Measurements from ENCODE around the gene SPPL2B. TPM values are rescaled to one million over a fixed set of nuclear protein-coding genes. Genes with fewer than 3 reads are reported as not detected.

Gene SPPL2B
- total RNA-seq, 1 donor from 2014 or later = 52.3 TPM

DNA sequence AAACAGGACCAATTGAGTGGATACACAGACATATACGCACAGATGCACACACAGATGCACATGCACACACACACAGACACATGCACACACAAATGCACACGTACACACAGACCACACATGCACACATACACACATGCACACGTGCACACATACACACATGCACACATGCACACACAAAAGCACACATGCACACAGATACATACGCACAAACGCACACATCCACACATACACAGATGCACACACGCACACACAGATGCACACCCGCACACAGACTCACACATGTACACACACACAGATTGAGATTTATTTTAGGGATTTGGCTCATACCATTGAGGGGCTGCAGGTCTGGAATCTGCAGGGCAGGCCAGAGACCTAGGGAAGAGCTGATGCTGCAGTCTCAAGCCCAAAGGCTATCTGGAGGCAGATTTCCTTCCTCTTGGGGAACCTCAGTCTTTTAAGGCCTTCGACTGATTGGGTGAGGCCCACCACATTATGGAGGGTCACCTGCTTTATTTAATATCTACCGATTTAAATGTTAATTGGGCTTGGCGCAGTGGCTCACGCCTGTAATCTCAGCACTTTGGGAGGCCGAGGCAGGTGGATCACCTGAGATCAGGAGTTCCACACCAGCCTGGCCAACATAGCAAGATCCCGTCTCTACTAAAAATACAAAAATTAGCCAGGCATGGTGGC, 54.2 kb downstream of the SPPL2B start:
- Histone ChIP-seq H3K4me3 (no peak overlapping the region), H3K27ac (no peak overlapping the region), H3K4me1 (no peaks in the 10 kb centered on the region), H3K9me3 (no peaks in the 10 kb centered on the region), H3K27me3 (ENCODE audit: low read depth) (no peaks in the 10 kb centered on the region), H3K36me3 (no peaks in the 10 kb centered on the region)
- DNase-seq (no peak), ATAC-seq (no peak)
- TF ChIP-seq, protein P1, sequence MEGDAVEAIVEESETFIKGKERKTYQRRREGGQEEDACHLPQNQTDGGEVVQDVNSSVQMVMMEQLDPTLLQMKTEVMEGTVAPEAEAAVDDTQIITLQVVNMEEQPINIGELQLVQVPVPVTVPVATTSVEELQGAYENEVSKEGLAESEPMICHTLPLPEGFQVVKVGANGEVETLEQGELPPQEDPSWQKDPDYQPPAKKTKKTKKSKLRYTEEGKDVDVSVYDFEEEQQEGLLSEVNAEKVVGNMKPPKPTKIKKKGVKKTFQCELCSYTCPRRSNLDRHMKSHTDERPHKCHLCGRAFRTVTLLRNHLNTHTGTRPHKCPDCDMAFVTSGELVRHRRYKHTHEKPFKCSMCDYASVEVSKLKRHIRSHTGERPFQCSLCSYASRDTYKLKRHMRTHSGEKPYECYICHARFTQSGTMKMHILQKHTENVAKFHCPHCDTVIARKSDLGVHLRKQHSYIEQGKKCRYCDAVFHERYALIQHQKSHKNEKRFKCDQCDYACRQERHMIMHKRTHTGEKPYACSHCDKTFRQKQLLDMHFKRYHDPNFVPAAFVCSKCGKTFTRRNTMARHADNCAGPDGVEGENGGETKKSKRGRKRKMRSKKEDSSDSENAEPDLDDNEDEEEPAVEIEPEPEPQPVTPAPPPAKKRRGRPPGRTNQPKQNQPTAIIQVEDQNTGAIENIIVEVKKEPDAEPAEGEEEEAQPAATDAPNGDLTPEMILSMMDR (IDR thresholded peaks at IDR 0.05) = no peak
- intact Hi-C loops (cut with DNase I) = no loop called here

DNA sequence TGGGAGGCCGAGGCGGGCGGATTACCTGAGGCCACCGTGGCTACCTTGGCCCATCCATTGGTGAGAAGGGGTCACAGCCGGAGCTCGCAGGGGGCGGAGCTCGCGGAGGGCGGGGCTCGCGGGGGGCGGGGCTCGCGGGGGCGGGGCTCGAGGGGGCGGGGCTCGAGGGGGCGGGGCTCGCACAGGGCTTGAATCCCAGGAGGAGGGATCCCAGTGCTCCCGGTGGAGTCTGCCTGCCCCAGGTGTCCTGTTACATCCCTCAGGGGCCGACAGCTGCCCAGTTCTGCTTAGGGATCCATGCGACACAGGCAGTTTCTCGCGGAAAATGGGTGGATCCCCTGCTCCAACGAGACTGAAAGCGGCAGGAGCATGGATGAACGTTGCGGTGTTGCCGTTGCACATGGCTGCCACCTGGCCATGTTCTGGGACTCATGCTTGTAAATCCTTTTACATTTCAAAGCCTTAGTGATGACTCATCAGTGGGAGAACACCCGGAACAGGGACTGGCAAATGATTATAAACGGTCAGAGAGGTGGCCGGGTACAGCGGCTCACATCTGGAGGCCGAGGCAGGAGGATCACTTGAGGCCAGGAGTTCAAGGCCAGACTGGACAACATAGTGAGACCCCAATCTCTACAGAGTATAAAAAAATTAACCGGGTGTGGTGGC, 56.7 kb downstream of the SPPL2B start:
- DNase-seq (no peak), ATAC-seq (peak; percentile 35 to 41)
- intact Hi-C loops (cut with DNase I) = no loop called here
- Histone ChIP-seq H3K27me3 (ENCODE audit: low read depth) (no peaks in the 10 kb centered on the region), H3K9me3 (no peaks in the 10 kb centered on the region), H3K4me1 (no peaks in the 10 kb centered on the region), H3K27ac (no peak overlapping the region), H3K36me3 (no peaks in the 10 kb centered on the region), H3K4me3 (no peak overlapping the region)
- TF ChIP-seq, protein P1 (IDR thresholded peaks at IDR 0.05) = no peak

DNA sequence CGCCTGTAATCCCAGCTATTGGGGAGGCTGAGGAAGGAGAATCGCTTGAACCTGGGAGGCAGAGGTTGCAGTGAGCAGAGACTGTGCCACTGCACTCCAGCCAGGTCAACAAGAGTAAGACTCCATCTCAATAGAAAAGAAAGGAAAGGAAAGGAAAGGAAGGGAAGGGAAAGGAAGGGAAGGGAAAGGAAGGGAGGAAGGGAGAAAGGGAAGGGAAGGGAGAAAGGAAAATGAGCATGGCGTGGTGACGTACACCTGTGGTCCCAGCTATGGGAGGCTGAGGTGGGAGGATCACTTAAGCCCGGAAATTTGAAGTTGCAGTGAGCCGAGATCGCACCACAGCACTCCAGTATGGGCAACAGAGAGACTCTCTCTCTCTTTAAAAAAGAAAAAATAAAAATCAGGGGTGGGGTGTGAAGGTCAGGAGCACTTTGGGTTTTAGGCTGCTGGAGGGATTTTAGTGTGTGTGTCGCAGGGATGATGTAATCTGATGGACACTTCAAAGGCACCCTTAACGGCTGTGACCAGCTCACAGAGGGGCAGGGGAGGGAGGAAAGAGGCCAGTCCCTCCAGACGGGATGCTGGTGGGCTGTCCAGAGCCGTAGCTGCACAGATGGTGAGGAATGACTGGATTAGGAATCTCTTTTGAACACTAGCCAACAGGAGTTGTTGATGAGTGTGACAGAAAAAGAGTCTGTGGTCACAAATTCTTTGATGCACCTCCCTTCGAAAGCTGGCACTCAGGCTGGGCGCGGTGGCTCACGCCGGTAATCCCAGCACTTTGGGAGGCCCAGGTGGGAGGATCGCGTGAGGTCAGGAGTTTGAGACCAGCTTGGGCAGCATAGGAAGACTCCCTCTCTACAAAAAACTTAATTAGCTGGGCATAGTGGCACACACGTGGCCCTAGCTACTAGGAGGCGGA, 59.1 kb downstream of the SPPL2B start:
- ATAC-seq = no peak
- H3K9me3 ChIP-seq = no peaks in the 10 kb centered on the region
- H3K4me1 ChIP-seq = no peaks in the 10 kb centered on the region
- no peaks in the 10 kb centered on the region for H3K36me3 ChIP-seq
- H3K27me3 ChIP-seq (ENCODE audit: low read depth) = no peaks in the 10 kb centered on the region
- DNase-seq = no peak
- intact Hi-C loops (cut with DNase I) = no loop called here
- H3K27ac ChIP-seq = no peak overlapping the region
- TF ChIP-seq, protein P1 (IDR thresholded peaks at IDR 0.05) = no peak
- no peak overlapping the region for H3K4me3 ChIP-seq

DNA sequence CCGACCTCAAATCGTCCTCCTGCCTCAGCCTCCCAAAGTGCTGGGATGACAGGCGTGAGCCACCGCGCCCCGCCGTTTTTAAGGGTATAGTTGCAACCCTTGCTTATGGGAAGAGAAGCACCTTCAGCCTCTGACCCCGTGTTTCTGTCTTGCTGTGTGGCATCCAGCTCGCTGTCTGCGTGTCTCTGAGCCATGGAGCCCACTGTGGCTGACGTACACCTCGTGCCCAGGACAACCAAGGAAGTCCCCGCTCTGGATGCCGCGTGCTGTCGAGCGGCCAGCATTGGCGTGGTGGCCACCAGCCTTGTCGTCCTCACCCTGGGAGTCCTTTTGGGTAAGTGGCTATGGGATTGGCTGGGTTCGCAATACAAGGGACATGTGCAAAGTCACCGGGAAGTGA, 61.1 kb downstream of the SPPL2B start:
- Histone ChIP-seq H3K27ac (no peak overlapping the region), H3K27me3 (ENCODE audit: low read depth) (no peaks in the 10 kb centered on the region), H3K36me3 (no peaks in the 10 kb centered on the region), H3K9me3 (no peaks in the 10 kb centered on the region), H3K4me3 (no peak overlapping the region), H3K4me1 (no peaks in the 10 kb centered on the region)
- TF ChIP-seq, protein P1 (IDR thresholded peaks at IDR 0.05) = no peak
- ATAC-seq = no peak
- no peak for DNase-seq
- intact Hi-C loops (cut with DNase I) = no loop called here

DNA sequence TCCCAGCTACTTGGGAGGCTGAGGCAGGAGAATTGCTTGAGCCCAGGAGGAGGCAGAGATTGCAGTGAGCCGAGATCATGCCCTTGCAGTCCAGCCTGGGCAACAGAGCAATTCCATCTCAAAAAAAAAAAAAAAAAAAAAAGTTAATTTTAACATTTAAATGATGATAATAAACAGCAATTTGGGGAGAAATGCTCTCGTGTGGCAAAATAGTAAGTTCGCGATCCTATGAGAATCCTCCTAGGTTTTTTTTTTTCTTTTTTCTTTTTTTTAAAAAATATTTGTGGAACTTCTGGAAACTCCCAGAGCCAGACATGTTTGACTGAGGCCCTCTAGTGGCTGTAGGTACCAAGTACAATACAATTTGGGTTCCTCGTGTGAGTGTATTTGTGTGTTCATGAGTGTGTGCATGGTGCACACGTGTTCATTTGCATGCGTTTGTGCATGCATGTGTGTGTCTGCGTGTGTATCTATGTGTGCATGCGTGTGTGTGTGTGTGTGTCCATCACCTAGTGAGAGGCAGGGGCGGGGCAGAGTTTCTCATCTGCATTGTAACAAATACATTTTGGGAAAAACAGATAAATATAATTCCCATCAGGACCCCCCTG, 62.7 kb downstream of the SPPL2B start:
- Histone ChIP-seq H3K27ac (no peak overlapping the region), H3K4me1 (no peaks in the 10 kb centered on the region), H3K36me3 (no peaks in the 10 kb centered on the region), H3K27me3 (ENCODE audit: low read depth) (no peaks in the 10 kb centered on the region), H3K4me3 (no peak overlapping the region), H3K9me3 (no peaks in the 10 kb centered on the region)
- intact Hi-C loops (cut with DNase I) = no loop called here
- ATAC-seq (peak; percentile 72 to 74), DNase-seq (no peak)
- TF ChIP-seq, protein P1 (IDR thresholded peaks at IDR 0.05) = peak; percentile 77

Measured in lower lobe of right lung (tissue), 2 donors.